ENCODE data around the gene KCNA10. TPM values are rescaled to one million over a fixed set of nuclear protein-coding genes. Genes with fewer than 3 reads are reported as not detected.

KCNA10 gene
- total RNA-seq, 1 experiment from 2014 or later, result not detected

DNA sequence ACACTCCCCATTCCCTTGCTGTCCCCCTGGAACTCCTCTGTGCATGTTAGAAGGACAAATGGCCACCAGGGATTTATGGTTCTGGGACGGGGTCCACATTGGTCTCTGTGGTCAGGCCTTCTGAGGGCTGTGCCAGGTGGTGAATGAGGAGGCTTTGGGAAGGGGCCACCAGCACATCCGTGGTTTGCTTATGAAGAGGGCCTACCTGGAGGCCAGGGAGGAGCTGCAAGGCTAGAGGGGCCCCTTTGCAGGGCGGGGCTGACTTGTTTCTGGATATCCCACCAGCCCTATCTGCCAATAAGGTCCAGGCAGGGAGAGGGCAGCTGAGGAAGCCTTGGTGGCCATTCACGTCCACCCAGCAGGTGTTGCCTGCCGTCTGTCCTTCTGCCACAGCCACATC, 24.9 kb downstream of the KCNA10 start:
- no CpG with 5 or more reads among the region's 5 CpGs for WGBS (ENCODE audit: extremely low coverage, insufficient read length, low lambda C conversion rate)
- Histone ChIP-seq H2AFZ (ENCODE audit: low read length) (no peak overlapping the region), H3K23ac (ENCODE audit: insufficient read length, low read depth, low read length) (no peak overlapping the region), H3T11ph (ENCODE audit: low read length) (no peak overlapping the region), H3K4me2 (ENCODE audit: insufficient read depth, insufficient read length, low read length) (no peak overlapping the region), H3K14ac (ENCODE audit: insufficient read depth, low read length) (no peak overlapping the region), H3K79me2 (ENCODE audit: insufficient read depth, low read length) (no peaks in the 10 kb centered on the region), H2AK5ac (ENCODE audit: insufficient read length, low read length) (no peak overlapping the region), H4K20me1 (ENCODE audit: control insufficient read depth, insufficient read depth, insufficient read length) (no peaks in the 10 kb centered on the region), H2BK20ac (ENCODE audit: low read depth, low read length, poor library complexity, severe bottlenecking) (no peak overlapping the region), H4K8ac (replicated peaks; ENCODE audit: insufficient read length, low read depth, low read length) (no peak overlapping the region), H2BK12ac (ENCODE audit: insufficient read length, low read depth, low read length) (no peak overlapping the region), H3K9me3 (ENCODE audit: control insufficient read depth, low read depth, low read length) (no peaks in the 10 kb centered on the region), H3K56ac (ENCODE audit: insufficient read length, low read depth, low read length) (no peak overlapping the region), H3K27ac (ENCODE audit: insufficient read length, low read depth, low read length) (no peak overlapping the region), H3K9ac (ENCODE audit: extremely low read depth, insufficient read length, low read length) (no peak overlapping the region), H2BK120ac (ENCODE audit: low read depth, low read length, poor library complexity, severe bottlenecking) (no peak overlapping the region), H4K5ac (ENCODE audit: insufficient read length, low read depth, low read length) (no peak overlapping the region), H2BK5ac (ENCODE audit: insufficient read length, low read length) (no peak overlapping the region), H3K79me1 (ENCODE audit: insufficient read depth, low read depth, low read length, poor library complexity, severe bottlenecking) (no peaks in the 10 kb centered on the region), H3K4ac (ENCODE audit: low read depth, low read length) (no peak overlapping the region), H2BK15ac (ENCODE audit: low read depth, low read length) (no peak overlapping the region), H3K27me3 (ENCODE audit: insufficient read depth, low read length) (no peaks in the 10 kb centered on the region), H4K91ac (ENCODE audit: insufficient read length, low read depth, low read length) (no peak overlapping the region), H3K4me1 (ENCODE audit: insufficient read depth, low read length) (peaks cover 2% of the 10 kb centered on the region; the same call in 1 of the 2 replicates), H3K18ac (ENCODE audit: insufficient read length, low read depth, low read length) (no peak overlapping the region), H3K23me2 (ENCODE audit: insufficient read length, low read depth, low read length, poor library complexity, severe bottlenecking) (no peaks in the 10 kb centered on the region)
- no peak for DNase-seq
- H3K36me3 Mint-ChIP-seq (ENCODE audit: insufficient read depth in 1 of 3, low read depth in 3 of 3), result no peaks in the 10 kb centered on the region; a peak in 1 of 7 replicates
- no peak overlapping the region for H3K27ac Mint-ChIP-seq
- peaks cover 27% of the 10 kb centered on the region for H3K27me3 Mint-ChIP-seq (ENCODE audit: low read depth)
- peak overlapping the region in 1 of 2 experiments; percentile 1; a peak in 1 of 5 replicates for H3K4me3 Mint-ChIP-seq
- TF ChIP-seq, protein P1, sequence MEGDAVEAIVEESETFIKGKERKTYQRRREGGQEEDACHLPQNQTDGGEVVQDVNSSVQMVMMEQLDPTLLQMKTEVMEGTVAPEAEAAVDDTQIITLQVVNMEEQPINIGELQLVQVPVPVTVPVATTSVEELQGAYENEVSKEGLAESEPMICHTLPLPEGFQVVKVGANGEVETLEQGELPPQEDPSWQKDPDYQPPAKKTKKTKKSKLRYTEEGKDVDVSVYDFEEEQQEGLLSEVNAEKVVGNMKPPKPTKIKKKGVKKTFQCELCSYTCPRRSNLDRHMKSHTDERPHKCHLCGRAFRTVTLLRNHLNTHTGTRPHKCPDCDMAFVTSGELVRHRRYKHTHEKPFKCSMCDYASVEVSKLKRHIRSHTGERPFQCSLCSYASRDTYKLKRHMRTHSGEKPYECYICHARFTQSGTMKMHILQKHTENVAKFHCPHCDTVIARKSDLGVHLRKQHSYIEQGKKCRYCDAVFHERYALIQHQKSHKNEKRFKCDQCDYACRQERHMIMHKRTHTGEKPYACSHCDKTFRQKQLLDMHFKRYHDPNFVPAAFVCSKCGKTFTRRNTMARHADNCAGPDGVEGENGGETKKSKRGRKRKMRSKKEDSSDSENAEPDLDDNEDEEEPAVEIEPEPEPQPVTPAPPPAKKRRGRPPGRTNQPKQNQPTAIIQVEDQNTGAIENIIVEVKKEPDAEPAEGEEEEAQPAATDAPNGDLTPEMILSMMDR (conservative IDR thresholded peaks at IDR 0.05), result no peak
- peaks cover 29 to 36% of the 10 kb centered on the region in 2 experiments for H3K4me1 Mint-ChIP-seq
- no peaks in the 10 kb centered on the region; a peak in 1 of 5 replicates for H3K9me3 Mint-ChIP-seq

All from H9 (cell line).